Fibroblast of skin of abdomen (primary cell): ENCODE measurements around the gene LOXHD1.

Experiments
- DNase-seq: peaks from one replicate; pipeline ENCODE4 v3.0.0-alpha.2; 2013

Gene LOXHD1

GRCh38 chr18:46475390-46475752, 181.6 kb downstream of the LOXHD1 start:
- no peak for DNase-seq

DNA sequence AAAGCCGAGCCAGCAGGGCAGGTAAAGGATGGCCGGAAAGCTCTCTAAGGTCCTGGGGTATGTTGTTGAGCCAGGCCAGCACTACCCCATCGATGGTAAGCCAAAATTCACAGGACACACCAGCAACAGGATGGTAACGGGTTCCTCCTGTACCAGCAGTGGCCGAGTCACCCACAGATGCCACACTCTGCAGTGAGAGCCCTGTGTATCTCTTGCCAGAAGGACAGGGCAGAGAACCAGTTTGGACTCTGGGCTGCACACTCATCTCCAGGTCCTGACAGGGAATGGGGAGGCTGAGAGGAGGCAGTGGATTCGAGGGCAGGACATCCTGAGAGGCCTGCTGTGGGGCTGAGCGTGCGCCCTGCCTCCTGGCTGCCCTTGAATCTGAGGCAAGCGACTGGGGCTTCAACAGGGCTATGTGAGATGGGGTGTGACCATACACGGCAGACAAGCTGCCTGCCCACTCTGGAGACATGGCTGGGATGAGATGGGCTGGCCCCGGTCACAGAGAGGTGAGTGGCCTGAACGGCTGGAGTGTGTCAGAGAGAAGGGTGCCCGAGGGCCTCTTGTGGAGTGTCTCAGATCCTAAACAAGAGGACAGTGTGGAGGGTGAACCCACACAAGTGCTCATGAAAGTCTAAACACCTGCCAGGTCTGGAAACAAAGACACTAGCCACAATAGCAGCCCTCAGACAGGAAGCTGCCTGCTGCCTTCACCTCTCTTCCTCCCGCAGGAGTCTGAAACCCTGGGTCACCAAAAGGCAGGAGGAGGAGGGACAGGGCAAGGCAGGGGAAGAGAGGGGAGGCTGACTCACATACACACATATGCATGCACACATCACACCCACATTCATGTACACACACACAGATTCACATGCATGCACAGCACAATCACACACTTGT, 182.3 kb downstream of the LOXHD1 start:
- no peak for DNase-seq

DNA sequence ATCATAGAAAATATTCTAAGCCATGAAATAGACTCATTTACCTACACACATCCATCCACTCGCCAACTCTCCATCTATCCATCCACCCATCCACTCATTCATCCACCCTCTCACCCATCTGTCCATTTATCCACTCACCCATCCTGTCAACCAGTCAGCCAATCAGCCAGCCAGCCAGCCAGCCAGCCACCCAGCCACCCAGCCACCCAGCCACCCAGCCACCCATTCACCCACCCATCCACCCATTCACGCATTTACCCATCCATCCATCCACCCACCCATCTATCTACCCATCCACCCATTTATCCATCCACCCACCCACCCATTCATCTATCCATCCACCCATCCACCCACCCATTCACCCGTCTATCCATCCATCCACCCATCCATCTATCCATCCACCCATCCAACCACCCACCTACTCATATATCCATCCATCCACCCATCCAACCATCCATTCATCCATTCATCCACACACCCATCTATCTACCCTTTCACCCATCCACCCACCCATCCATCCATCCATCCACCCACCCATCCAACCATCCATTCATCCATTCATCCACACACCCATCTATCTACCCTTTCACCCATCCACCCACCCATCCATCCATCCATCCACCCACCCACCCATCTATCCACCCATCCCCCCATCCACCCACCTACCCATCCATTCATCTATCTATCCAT, 185.1 kb downstream of the LOXHD1 start:
- DNase-seq = no peak

DNA sequence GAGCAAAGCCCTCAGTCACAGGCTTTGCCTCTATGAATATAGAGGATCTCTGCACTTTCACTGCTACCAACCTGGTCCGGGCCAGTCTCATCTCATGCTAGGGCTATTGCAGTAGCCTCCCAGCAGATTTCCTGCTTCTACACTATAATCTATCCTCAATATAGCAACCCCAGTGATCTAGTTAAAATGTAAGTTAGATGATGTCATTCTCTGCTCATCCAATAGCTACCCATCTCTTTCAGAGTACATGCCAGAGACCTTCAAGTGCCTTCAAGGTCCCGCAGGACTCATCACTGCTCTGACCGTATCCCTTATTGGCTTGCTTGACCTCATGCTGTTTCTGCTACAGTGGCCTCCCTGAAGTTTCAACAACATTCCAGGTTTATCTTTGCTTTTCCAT, 186.3 kb downstream of the LOXHD1 start:
- no peak for DNase-seq

DNA sequence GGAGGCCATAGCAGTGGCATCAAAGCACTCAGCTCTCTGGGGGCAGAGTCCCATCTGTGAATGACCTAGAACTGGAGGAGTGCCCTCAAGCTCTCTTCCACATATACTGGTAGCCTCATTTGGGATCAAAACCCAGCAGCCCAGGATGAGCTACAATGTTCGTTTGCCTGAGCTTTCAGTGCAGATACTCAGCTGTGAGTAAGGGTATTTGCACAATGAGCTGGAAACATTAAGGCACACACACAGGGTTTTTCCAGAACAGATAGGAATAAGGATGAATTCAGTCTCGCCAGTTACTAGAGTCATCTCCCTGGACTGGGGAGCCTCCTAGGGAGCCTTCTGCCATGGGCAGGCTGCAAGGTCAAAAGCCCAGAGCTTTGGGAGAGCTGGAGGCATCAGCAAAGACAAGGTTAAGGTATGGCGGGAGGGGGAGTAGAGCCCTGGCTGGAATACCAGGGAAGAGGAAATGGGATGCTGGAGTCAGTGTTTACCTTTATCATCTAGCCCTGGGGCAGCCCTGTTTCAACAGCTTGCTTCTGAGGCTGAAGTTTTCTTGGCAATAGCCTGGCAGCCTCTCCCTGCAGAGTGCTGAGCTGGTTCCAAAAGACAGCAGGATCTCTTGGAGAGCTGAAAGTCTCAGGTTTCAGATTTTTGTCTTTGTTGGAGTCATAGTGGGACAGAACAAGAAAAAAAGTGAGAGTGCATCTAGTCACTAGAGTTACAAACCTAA, 187.7 kb downstream of the LOXHD1 start:
- no peak for DNase-seq

- DNase-seq = no peak
Measured at GRCh38 chr18:46468426-46469180, 188.4 kb downstream of the LOXHD1 start.

DNA sequence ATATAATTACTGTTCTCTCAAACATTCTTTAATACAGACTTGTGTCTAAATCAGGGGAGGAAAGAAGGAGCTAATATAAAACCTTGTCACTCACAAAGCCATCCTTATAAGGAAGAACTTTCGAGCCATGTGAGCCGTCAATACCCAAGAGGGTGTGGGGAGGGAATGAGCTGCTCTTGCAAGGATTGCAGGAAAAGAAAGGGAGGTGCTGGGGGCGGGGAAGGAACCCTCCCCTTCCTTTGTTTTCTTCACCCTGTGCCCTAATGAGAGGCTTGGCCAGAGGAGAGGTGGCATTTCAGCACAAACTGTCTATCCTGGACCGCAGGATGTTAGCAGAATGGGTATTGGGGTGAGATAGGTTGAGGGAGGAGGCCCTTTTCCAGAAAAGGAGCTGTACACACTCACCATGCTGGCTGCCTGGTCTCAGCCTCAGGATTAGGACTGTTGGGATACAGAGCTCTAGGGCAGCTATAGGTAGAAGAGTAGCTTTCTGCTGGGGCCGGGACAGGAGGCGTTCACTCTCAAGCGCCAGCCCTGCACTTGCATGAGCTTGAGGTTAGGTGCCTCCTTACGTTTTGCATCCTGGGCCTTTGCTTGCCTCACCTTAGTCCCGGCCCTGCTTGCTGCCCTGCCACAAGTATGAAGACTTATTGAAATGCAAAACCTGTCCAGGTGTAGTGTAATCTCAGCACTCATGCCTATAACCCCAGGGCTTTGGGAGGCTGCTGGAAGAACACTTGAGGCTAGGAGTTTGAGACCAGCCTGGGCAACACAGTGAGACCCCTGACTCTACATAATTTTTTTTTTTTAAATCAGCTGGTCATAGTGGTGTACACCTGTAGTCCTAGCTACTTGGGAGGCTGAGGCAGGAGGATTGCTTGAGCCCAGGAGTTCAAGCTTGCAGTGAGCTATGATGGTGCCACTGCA, 190.5 kb downstream of the LOXHD1 start:
- DNase-seq = peak; percentile 43

- DNase-seq = no peak
Measured at GRCh38 chr18:46464926-46465655, 191.9 kb downstream of the LOXHD1 start.

DNA sequence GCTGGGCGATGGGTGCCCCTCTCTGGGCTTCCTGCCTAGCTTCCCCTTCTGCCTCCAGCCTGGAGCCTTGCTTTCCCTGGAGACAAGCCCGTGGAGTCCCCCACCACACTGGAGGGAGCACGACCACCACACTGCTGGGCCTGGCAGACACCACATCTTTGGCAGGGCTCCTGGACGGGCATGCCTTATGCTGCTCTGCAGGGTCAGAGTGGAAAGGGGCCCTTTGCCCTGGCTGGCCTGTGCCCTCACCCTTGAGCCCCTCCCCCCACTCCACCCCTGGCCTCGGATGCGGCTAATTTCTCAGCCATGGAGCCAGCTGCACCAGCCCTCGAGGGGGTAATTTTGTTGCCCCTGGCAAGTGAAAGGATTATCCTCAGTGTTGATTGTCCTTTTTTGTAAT, 194.5 kb downstream of the LOXHD1 start:
- DNase-seq = no peak

- DNase-seq = no peak
Measured at GRCh38 chr18:46461993-46462392, 195.0 kb downstream of the LOXHD1 start.

DNA sequence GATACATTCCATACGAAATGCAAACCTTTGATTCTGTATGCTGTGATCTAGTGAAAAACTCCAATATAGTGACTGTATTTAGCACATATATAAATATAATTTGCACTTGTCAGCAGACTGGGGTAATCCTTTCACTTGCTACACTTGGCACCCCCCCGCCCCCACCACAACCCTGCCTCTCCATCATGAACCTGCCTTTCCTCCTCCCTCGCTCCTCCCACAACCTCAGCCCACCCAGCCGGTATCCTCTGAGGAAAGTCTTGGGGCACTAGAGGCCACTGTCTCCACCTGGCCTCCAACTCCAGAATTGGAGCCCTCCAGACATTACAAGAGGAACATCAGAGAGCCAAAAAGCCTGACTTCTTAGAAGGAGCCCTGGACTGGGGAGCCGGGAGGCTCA, 196.3 kb downstream of the LOXHD1 start:
- no peak for DNase-seq

GRCh38 chr18:46459789-46460455, 197.1 kb downstream of the LOXHD1 start:
- DNase-seq = no peak

DNA sequence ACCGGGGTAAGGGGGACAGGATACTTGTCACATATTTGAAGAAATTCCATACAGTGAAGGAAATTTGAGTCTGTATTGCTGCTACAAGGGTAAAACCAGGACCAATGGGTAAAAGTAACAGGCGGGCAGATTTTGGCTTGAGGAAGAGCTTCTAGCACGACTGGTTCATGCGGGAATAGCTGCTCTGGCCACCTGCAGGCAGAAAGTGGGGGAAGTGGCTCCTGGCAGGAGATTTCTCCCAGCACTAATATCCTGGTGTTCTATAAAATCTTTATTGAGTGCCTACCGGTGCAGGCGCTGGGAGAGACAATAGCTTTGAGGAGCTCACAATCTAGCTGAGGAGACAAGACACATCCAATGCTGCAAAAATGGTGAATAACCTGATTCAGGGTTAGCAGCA, 198.5 kb downstream of the LOXHD1 start:
- DNase-seq = no peak

GRCh38 chr18:46456691-46457090, 200.3 kb downstream of the LOXHD1 start:
- no peak for DNase-seq

- DNase-seq = peak; percentile 45
Measured at GRCh38 chr18:46452820-46453219, 204.2 kb downstream of the LOXHD1 start.

DNA sequence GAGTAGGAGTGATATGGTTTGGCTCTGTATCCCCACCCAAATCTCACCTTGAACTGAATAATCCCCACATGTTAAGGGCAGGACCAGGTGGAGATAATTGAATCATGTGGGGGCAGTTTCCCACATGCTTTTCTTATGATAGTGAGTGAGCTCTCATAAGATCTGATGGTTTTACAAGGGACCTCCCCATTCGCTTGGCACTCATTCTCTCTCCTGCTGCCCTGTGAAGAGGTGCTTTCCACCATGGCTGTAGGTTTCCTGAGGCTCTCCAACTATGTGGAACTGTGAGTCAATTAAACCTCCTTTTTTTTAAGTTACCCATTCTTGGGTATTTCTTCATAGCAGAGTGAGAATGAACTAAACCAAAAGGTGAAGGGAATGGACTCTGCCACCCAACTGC, 207.5 kb downstream of the LOXHD1 start:
- no peak for DNase-seq

GRCh38 chr18:46449033-46449432, 208.0 kb downstream of the LOXHD1 start:
- no peak for DNase-seq

- DNase-seq = no peak
Measured at GRCh38 chr18:46448347-46448746, 208.7 kb downstream of the LOXHD1 start.

GRCh38 chr18:46447792-46448191, 209.2 kb downstream of the LOXHD1 start:
- DNase-seq = no peak

- DNase-seq = no peak
Measured at GRCh38 chr18:46447323-46447722, 209.7 kb downstream of the LOXHD1 start.
